Parathyroid adenoma (tissue), 2 donors: ENCODE results near the gene OOEP.

Experiments
- H2AFZ ChIP-seq: fragments of 300-600 bp; sonication (generic); one replicate; pipeline ENCODE4 v1.7.0; 2017; ENCODE audit warnings: antibody characterized with exemption, mild to moderate bottlenecking
- H3K27ac ChIP-seq: fragments of 300-600 bp; sonication (generic); one replicate; pipeline ENCODE4 v1.7.0; 2017
- H3K27me3 ChIP-seq: fragments of 300-600 bp; sonication (generic); one replicate; pipeline ENCODE4 v1.7.0; 2017; ENCODE audit warnings: low read length; ENCODE audit not compliant: control insufficient read depth, insufficient read depth
- H3K36me3 ChIP-seq: fragments of 300-600 bp; sonication (generic); one replicate; pipeline ENCODE4 v1.7.0; 2017; ENCODE audit warnings: low read length; ENCODE audit not compliant: control insufficient read depth, insufficient read depth
- H3K4me1 ChIP-seq: fragments of 300-600 bp; sonication (generic); one replicate; pipeline ENCODE4 v1.7.0; 2017; ENCODE audit warnings: control low read depth
- H3K4me2 ChIP-seq: fragments of 300-600 bp; sonication (generic); one replicate; pipeline ENCODE4 v1.7.0; 2017; ENCODE audit warnings: low read length
- H3K4me3 ChIP-seq: fragments of 300-600 bp; sonication (generic); one replicate; pipeline ENCODE4 v1.7.0; 2017; ENCODE audit warnings: low read depth, low read length
- H3K79me2 ChIP-seq: fragments of 300-600 bp; sonication (generic); one replicate; pipeline ENCODE4 v1.7.0; 2017; ENCODE audit warnings: control low read depth
- H3K9ac ChIP-seq: fragments of 300-600 bp; sonication (generic); one replicate; pipeline ENCODE4 v1.7.0; 2017; ENCODE audit warnings: mild to moderate bottlenecking
- H3K9me3 ChIP-seq: fragments of 300-600 bp; sonication (generic); one replicate; pipeline ENCODE4 v1.7.0; 2017; ENCODE audit warnings: low read length; ENCODE audit not compliant: control insufficient read depth
- TF ChIP-seq, protein P1 (sequence below): fragments of 300-600 bp; sonication (generic); IDR thresholded peaks from one replicate; pipeline ENCODE4 v1.7.0; 2017; ENCODE audit warnings: antibody characterized with exemption, mild to moderate bottlenecking
- donor health status: primary hyperparathyroidism.

Gene OOEP

DNA sequence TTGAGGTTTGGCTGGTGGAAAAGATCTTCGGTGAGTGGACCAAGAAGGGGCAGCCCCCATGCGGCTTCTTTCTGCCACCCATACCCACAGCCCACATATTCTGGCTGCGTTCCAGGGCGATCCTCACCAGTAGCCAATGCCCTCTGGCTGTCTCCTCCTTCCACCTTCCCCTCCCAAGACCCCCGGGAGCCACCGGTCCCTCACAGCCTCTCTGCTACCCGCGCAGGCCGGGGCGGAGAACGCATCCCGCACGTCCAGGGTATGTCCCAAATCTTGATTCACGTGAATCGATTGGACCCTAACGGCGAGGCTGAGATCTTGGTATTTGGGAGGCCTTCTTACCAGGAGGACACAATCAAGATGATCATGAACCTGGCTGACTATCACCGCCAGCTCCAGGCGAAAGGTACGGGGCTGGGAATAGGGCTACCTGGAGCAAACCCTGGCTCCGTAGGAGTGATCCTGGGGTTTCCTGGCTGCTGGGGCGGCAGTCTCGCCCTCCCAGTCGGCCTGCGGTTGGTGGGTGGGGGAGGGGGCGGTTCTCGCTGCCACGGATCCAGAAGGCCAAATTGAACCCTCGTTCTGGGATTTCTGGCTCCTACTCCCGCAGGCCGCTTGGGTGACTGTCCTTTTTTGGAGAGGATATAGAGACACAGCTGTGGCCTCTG, 6.7 kb downstream of the OOEP start:
- Histone ChIP-seq H3K4me3 (no peak overlapping the region), H2AFZ (no peak overlapping the region), H3K79me2 (no peaks in the 10 kb centered on the region), H3K4me1 (no peaks in the 10 kb centered on the region), H3K36me3 (no peaks in the 10 kb centered on the region), H3K9ac (no peak overlapping the region), H3K9me3 (no peaks in the 10 kb centered on the region), H3K27me3 (no peaks in the 10 kb centered on the region), H3K4me2 (no peak overlapping the region), H3K27ac (no peak overlapping the region)
- TF ChIP-seq, protein P1, sequence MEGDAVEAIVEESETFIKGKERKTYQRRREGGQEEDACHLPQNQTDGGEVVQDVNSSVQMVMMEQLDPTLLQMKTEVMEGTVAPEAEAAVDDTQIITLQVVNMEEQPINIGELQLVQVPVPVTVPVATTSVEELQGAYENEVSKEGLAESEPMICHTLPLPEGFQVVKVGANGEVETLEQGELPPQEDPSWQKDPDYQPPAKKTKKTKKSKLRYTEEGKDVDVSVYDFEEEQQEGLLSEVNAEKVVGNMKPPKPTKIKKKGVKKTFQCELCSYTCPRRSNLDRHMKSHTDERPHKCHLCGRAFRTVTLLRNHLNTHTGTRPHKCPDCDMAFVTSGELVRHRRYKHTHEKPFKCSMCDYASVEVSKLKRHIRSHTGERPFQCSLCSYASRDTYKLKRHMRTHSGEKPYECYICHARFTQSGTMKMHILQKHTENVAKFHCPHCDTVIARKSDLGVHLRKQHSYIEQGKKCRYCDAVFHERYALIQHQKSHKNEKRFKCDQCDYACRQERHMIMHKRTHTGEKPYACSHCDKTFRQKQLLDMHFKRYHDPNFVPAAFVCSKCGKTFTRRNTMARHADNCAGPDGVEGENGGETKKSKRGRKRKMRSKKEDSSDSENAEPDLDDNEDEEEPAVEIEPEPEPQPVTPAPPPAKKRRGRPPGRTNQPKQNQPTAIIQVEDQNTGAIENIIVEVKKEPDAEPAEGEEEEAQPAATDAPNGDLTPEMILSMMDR: no peak

DNA sequence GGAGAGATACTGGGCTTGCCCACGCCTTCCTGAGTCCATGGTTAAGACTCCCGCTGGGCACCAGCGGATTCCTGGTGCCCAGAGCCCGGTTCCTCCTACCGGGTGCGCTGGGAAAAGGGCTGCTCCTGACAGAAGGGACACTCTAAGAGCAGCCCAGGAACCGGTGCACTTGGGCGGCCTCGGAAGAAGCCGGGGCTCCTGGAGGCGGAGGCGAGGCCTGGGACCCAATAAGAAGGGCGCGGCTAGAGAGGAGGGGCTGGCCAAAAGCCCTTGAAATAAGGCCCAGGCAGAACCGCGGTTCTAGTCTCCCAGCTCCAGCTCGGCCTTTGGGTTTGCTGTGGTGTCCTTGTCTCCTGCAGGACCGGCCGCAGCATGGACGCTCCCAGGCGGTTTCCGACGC, 7.3 kb downstream of the OOEP start, which contains the start of gene KHDC3L:
TSS of gene KHDC3L (plus strand) at position 301 of the 400 bp plus-strand sequence. CDS start at position 373, 72 bp downstream.
- TF ChIP-seq, protein P1: no peak

DNA sequence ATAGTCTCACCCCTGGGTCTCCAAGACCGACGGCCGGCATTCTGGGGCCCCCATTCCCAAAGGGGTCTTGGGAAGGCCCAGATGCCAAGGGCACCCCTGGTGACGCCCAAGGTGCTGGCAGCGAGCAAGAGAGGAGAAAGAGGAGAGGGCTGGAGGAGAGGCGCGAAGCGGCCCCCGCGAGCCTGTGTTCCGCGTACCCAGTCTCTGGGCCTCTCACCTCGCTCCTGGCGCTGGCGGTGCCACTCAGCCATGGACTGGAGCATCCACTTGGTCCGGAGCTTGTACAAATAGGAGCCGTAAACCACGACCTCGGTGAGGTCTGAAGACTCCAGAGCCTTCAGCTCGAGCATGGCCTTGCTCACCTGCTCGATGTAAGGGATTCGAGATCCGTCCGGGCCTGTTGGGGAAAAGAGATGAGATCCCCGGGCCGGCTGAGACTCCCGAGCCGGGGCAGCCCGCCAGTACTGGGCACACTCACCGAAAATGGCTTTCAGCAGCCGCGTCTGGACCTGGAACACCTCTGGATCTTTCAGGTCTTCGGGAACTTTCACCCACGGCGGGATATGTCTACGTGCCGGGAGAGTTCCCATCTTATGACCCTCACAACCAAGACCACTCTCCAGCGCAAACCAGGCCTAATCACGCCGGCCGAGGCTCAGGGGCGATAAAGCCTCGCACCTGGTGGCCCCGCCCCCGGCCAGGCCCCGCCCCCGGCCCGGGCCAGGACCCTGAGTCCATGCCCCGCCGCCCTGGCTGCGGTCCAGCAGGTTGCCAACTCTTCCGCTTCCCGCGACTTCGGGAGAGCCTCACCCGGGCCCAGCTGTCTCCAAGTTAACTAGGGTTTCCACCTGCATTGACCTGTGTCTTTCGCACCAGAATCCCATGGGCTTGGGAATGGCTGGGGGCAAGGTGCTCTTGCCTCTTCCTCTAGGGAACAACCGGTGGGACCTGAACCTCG, 15.8 kb downstream of the OOEP start, which contains the start of gene DPPA5:
TSS of gene DPPA5 (minus strand) at position 641 of the 958 bp plus-strand sequence. CDS start at position 590, 51 bp downstream.
- H3K79me2 ChIP-seq: no peaks in the 10 kb centered on the region
- no peak within 1 kb of the TSS for H3K4me2 ChIP-seq
- TF ChIP-seq, protein P1: no peak
- H3K9ac ChIP-seq: no peak within 1 kb of the TSS
- H3K36me3 ChIP-seq: no peaks in the 10 kb centered on the region
- H3K4me1 ChIP-seq: no peaks in the 10 kb centered on the region
- no peak within 1 kb of the TSS for H3K4me3 ChIP-seq
- H3K27ac ChIP-seq: no peak within 1 kb of the TSS
- no peaks in the 10 kb centered on the region for H3K27me3 ChIP-seq
- no peaks in the 10 kb centered on the region for H3K9me3 ChIP-seq
- no peak within 1 kb of the TSS for H2AFZ ChIP-seq

More for the DNA sequence above, 7.3 kb downstream of the OOEP start, which contains the start of gene KHDC3L:
- H3K4me3 ChIP-seq: no peak within 1 kb of the TSS
- no peak within 1 kb of the TSS for H3K27ac ChIP-seq
- H3K4me1 ChIP-seq: no peaks in the 10 kb centered on the region
- H3K9ac ChIP-seq: no peak within 1 kb of the TSS
- no peaks in the 10 kb centered on the region for H3K79me2 ChIP-seq
- no peaks in the 10 kb centered on the region for H3K27me3 ChIP-seq
- no peaks in the 10 kb centered on the region for H3K9me3 ChIP-seq
- no peak within 1 kb of the TSS for H2AFZ ChIP-seq
- no peaks in the 10 kb centered on the region for H3K36me3 ChIP-seq
- no peak within 1 kb of the TSS for H3K4me2 ChIP-seq

DNA sequence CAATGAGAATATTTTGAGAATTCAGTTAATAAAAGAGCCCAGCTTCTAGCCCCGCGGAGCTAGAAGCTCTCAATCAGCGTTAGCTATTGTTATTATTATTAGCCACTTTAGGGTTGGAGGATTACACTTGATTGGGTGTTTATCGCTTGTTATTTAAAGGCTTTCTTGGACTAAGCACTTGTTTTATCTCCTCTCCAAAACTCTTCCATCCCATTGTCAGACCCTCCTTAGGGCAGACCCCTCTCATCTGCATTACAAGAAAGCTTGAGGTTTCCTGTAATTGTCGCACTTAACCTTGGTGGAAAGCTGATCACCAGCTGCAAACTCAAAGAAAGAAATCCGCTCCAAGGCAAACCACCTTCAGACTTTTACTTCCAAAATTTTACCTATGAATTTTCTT, 20.4 kb downstream of the OOEP start:
- TF ChIP-seq, protein P1: no peak
- Histone ChIP-seq H3K4me3 (no peak overlapping the region), H3K79me2 (no peaks in the 10 kb centered on the region)

More for the DNA sequence above, 20.4 kb downstream of the OOEP start:
- Histone ChIP-seq H3K27ac (no peak overlapping the region), H3K9ac (no peak overlapping the region), H3K9me3 (no peaks in the 10 kb centered on the region), H3K36me3 (no peaks in the 10 kb centered on the region), H3K27me3 (no peaks in the 10 kb centered on the region), H3K4me1 (no peaks in the 10 kb centered on the region), H2AFZ (no peak overlapping the region), H3K4me2 (no peak overlapping the region)
